ENCODE measurements around the gene LPCAT1. TPM values are rescaled to one million over a fixed set of nuclear protein-coding genes. Genes with fewer than 3 reads are reported as not detected.
"Not testable (repeated sequence)": the region's sequence is repeated elsewhere in the genome, so short reads cannot be mapped to it uniquely, and the experiment has no call there.

LPCAT1 gene
- total and polyA plus RNA-seq, 5 donors from 2014 or later = 21.4 to 34.7 (median 25.6) TPM

GRCh38 chr5:1540831-1541701 lies 17.3 kb upstream of the LPCAT1 start:
- Mint-ChIP-seq H3K27me3 (no peaks in the 10 kb centered on the region), H3K4me1 (peaks cover 11 to 18% (median 15%) of the 10 kb centered on the region in 4 donors), H3K4me3 (no peak overlapping the region), H3K9me3 (peaks cover 0 to 2% (median 0%) of the 10 kb centered on the region in 7 donors), H3K36me3 (no peaks in the 10 kb centered on the region), H3K27ac (peak overlapping the region in 1 of 3 donors; percentile 65)
- H3K4me3 ChIP-seq (ENCODE audit: low read depth, low read length) = no peak overlapping the region
- ATAC-seq (ENCODE audit: low read depth in 2 of 2) (no peak), DNase-seq (no peak)
- no peaks in the 10 kb centered on the region for H3K36me3 ChIP-seq (ENCODE audit: control insufficient read depth, insufficient read depth, low read length)
- H3K9me3 ChIP-seq (ENCODE audit: control insufficient read depth in 2 of 2, low read length in 2 of 2) = no peaks in the 10 kb centered on the region
- H3K27me3 ChIP-seq (ENCODE audit: control insufficient read depth, insufficient read depth, low read length) = no peaks in the 10 kb centered on the region
- H3K4me1 ChIP-seq (ENCODE audit: control insufficient read depth, insufficient read depth, low read length, poor library complexity, severe bottlenecking) = peaks cover 11% of the 10 kb centered on the region
- no peak overlapping the region for H3K27ac ChIP-seq (ENCODE audit: insufficient read depth, low read length, poor library complexity, severe bottlenecking)

GRCh38 chr5:1540166-1540565 lies 16.4 kb upstream of the LPCAT1 start:
- Histone ChIP-seq H3K36me3 (ENCODE audit: control insufficient read depth, insufficient read depth, low read length) (no peaks in the 10 kb centered on the region), H3K4me3 (ENCODE audit: low read depth, low read length) (no peak overlapping the region), H3K27ac (ENCODE audit: insufficient read depth, low read length, poor library complexity, severe bottlenecking) (no peak overlapping the region), H3K27me3 (ENCODE audit: control insufficient read depth, insufficient read depth, low read length) (no peaks in the 10 kb centered on the region), H3K4me1 (ENCODE audit: control insufficient read depth, insufficient read depth, low read length, poor library complexity, severe bottlenecking) (peaks cover 20% of the 10 kb centered on the region), H3K9me3 (ENCODE audit: control insufficient read depth in 2 of 2, low read length in 2 of 2) (no peaks in the 10 kb centered on the region)
- Mint-ChIP-seq H3K4me3 (no peak overlapping the region), H3K9me3 (peaks cover 0 to 2% (median 0%) of the 10 kb centered on the region in 7 donors), H3K4me1 (peaks cover 16 to 26% (median 20%) of the 10 kb centered on the region in 4 donors), H3K27ac (no peak overlapping the region), H3K36me3 (no peaks in the 10 kb centered on the region), H3K27me3 (peaks cover 5% of the 10 kb centered on the region)
- no peak for ATAC-seq (ENCODE audit: low read depth in 2 of 2)
- DNase-seq = no peak

GRCh38 chr5:1539393-1540161 lies 15.8 kb upstream of the LPCAT1 start:
- not testable (repeated sequence) for DNase-seq; ATAC-seq (ENCODE audit: low read depth in 2 of 2); H3K9me3 Mint-ChIP-seq; H3K27ac ChIP-seq (ENCODE audit: insufficient read depth, low read length, poor library complexity, severe bottlenecking); H3K4me3 ChIP-seq (ENCODE audit: low read depth, low read length); H3K9me3 ChIP-seq (ENCODE audit: control insufficient read depth in 2 of 2, low read length in 2 of 2); H3K4me3 Mint-ChIP-seq; H3K36me3 Mint-ChIP-seq; H3K27me3 Mint-ChIP-seq; H3K36me3 ChIP-seq (ENCODE audit: control insufficient read depth, insufficient read depth, low read length); H3K27me3 ChIP-seq (ENCODE audit: control insufficient read depth, insufficient read depth, low read length)
- H3K4me1 ChIP-seq (ENCODE audit: control insufficient read depth, insufficient read depth, low read length, poor library complexity, severe bottlenecking) = peaks cover 21% of the 10 kb centered on the region
- H3K4me1 Mint-ChIP-seq = peaks cover 15 to 26% (median 23%) of the 10 kb centered on the region in 4 donors
- H3K27ac Mint-ChIP-seq = peak overlapping the region in 2 of 3 donors; percentile 46 to 49

- DNase-seq = no peak
- peak overlapping the region in 2 of 4 donors; percentile 47 to 64 for H3K4me3 Mint-ChIP-seq
- H3K4me1 Mint-ChIP-seq = peaks cover 17 to 26% (median 24%) of the 10 kb centered on the region in 4 donors
Observed at GRCh38 chr5:1538741-1539392, 15.1 kb upstream of the LPCAT1 start.

GRCh38 chr5:1538276-1538675 lies 14.5 kb upstream of the LPCAT1 start:
- H3K27ac Mint-ChIP-seq = peak overlapping the region in 1 of 3 donors; percentile 95
- no peak for DNase-seq
- H3K9me3 Mint-ChIP-seq = peaks cover 0 to 2% (median 0%) of the 10 kb centered on the region in 7 donors
- H3K27me3 ChIP-seq (ENCODE audit: control insufficient read depth, insufficient read depth, low read length) = no peaks in the 10 kb centered on the region
- no peak overlapping the region for H3K27ac ChIP-seq (ENCODE audit: insufficient read depth, low read length, poor library complexity, severe bottlenecking)
- H3K4me3 Mint-ChIP-seq = peak overlapping the region in 2 of 4 donors; percentile 47 to 64
- no peaks in the 10 kb centered on the region for H3K9me3 ChIP-seq (ENCODE audit: control insufficient read depth in 2 of 2, low read length in 2 of 2)
- ATAC-seq (ENCODE audit: low read depth in 2 of 2) = no peak
- H3K4me1 ChIP-seq (ENCODE audit: control insufficient read depth, insufficient read depth, low read length, poor library complexity, severe bottlenecking) = peaks cover 21% of the 10 kb centered on the region
- H3K36me3 ChIP-seq (ENCODE audit: control insufficient read depth, insufficient read depth, low read length) = no peaks in the 10 kb centered on the region
- peaks cover 5% of the 10 kb centered on the region for H3K27me3 Mint-ChIP-seq
- peaks cover 17 to 26% (median 24%) of the 10 kb centered on the region in 4 donors for H3K4me1 Mint-ChIP-seq
- no peak overlapping the region for H3K4me3 ChIP-seq (ENCODE audit: low read depth, low read length)
- no peaks in the 10 kb centered on the region for H3K36me3 Mint-ChIP-seq

More at GRCh38 chr5:1538741-1539392, 15.1 kb upstream of the LPCAT1 start:
- Mint-ChIP-seq H3K27ac (peak overlapping the region; percentile 46 to 95 (median 49)), H3K9me3 (peaks cover 0 to 2% (median 0%) of the 10 kb centered on the region in 7 donors), H3K27me3 (peaks cover 5% of the 10 kb centered on the region), H3K36me3 (no peaks in the 10 kb centered on the region)
- no peak for ATAC-seq (ENCODE audit: low read depth in 2 of 2)
- no peak overlapping the region for H3K4me3 ChIP-seq (ENCODE audit: low read depth, low read length)
- no peaks in the 10 kb centered on the region for H3K27me3 ChIP-seq (ENCODE audit: control insufficient read depth, insufficient read depth, low read length)
- no peak overlapping the region for H3K27ac ChIP-seq (ENCODE audit: insufficient read depth, low read length, poor library complexity, severe bottlenecking)
- peaks cover 21% of the 10 kb centered on the region for H3K4me1 ChIP-seq (ENCODE audit: control insufficient read depth, insufficient read depth, low read length, poor library complexity, severe bottlenecking)
- H3K9me3 ChIP-seq (ENCODE audit: control insufficient read depth in 2 of 2, low read length in 2 of 2) = no peaks in the 10 kb centered on the region
- no peaks in the 10 kb centered on the region for H3K36me3 ChIP-seq (ENCODE audit: control insufficient read depth, insufficient read depth, low read length)

GRCh38 chr5:1537603-1538154 lies 13.9 kb upstream of the LPCAT1 start:
- H3K36me3 Mint-ChIP-seq = no peaks in the 10 kb centered on the region
- ATAC-seq (ENCODE audit: low read depth in 2 of 2) = no peak
- peak overlapping the region in 2 of 4 donors; percentile 5 to 10 for H3K4me3 Mint-ChIP-seq
- Histone ChIP-seq H3K4me3 (ENCODE audit: low read depth, low read length) (no peak overlapping the region), H3K4me1 (ENCODE audit: control insufficient read depth, insufficient read depth, low read length, poor library complexity, severe bottlenecking) (peaks cover 21% of the 10 kb centered on the region), H3K27ac (ENCODE audit: insufficient read depth, low read length, poor library complexity, severe bottlenecking) (peak overlapping the region; percentile 1), H3K27me3 (ENCODE audit: control insufficient read depth, insufficient read depth, low read length) (no peaks in the 10 kb centered on the region), H3K9me3 (ENCODE audit: control insufficient read depth in 2 of 2, low read length in 2 of 2) (no peaks in the 10 kb centered on the region), H3K36me3 (ENCODE audit: control insufficient read depth, insufficient read depth, low read length) (no peaks in the 10 kb centered on the region)
- DNase-seq = no peak
- peaks cover 6% of the 10 kb centered on the region for H3K27me3 Mint-ChIP-seq
- peaks cover 0 to 2% (median 0%) of the 10 kb centered on the region in 7 donors for H3K9me3 Mint-ChIP-seq
- H3K4me1 Mint-ChIP-seq = peaks cover 17 to 26% (median 24%) of the 10 kb centered on the region in 4 donors
- peak overlapping the region in 2 of 3 donors; percentile 93 to 95 for H3K27ac Mint-ChIP-seq
